HG03060 (cell line): ENCODE measurements around the gene DCDC2C.

Experiments
- ATAC-seq: cut with Tn5 transposase; IDR thresholded peaks from one replicate; pipeline ENCODE4 v1.9.1; 2021; ENCODE audit warnings: low read depth, moderate number of reproducible peaks; ENCODE audit not compliant: unreplicated experiment

Gene DCDC2C

GRCh38 chr2:3769766-3770165 lies 66.4 kb downstream of the DCDC2C start:
- no peak for ATAC-seq

GRCh38 chr2:3770724-3771415 lies 67.5 kb downstream of the DCDC2C start:
- no peak for ATAC-seq

- no peak for ATAC-seq
Measured at GRCh38 chr2:3771576-3771975, 68.2 kb downstream of the DCDC2C start.

GRCh38 chr2:3774336-3774735 lies 71.0 kb downstream of the DCDC2C start:
- no peak for ATAC-seq

GRCh38 chr2:3776311-3776710 lies 72.9 kb downstream of the DCDC2C start:
- no peak for ATAC-seq

- no peak for ATAC-seq
Measured at GRCh38 chr2:3777966-3778365, 74.6 kb downstream of the DCDC2C start.

GRCh38 chr2:3778851-3779495 lies 75.6 kb downstream of the DCDC2C start:
- ATAC-seq: no peak

- no peak for ATAC-seq
Measured at GRCh38 chr2:3779496-3780049, 76.2 kb downstream of the DCDC2C start.

GRCh38 chr2:3780477-3781402 lies 77.4 kb downstream of the DCDC2C start:
- peak; percentile 98 for ATAC-seq

- no peak for ATAC-seq
Measured at GRCh38 chr2:3784731-3785130, 81.4 kb downstream of the DCDC2C start.

GRCh38 chr2:3785220-3785889 lies 82.0 kb downstream of the DCDC2C start:
- no peak for ATAC-seq

- no peak for ATAC-seq
Measured at GRCh38 chr2:3785890-3786273, 82.5 kb downstream of the DCDC2C start.

- ATAC-seq: no peak
Measured at GRCh38 chr2:3787768-3788167, 84.4 kb downstream of the DCDC2C start.

- ATAC-seq: no peak
Measured at GRCh38 chr2:3789256-3789655, 85.9 kb downstream of the DCDC2C start.

- no peak for ATAC-seq
Measured at GRCh38 chr2:3793249-3793648, 89.9 kb downstream of the DCDC2C start.

GRCh38 chr2:3801506-3801905 lies 98.1 kb downstream of the DCDC2C start:
- ATAC-seq: no peak

GRCh38 chr2:3805201-3805939 lies 102.0 kb downstream of the DCDC2C start:
- ATAC-seq: no peak

- no peak for ATAC-seq
Measured at GRCh38 chr2:3806168-3806567, 102.8 kb downstream of the DCDC2C start.

GRCh38 chr2:3806730-3807129 lies 103.4 kb downstream of the DCDC2C start:
- no peak for ATAC-seq

GRCh38 chr2:3807853-3808252 lies 104.5 kb downstream of the DCDC2C start:
- ATAC-seq: no peak
